Measurements from ENCODE around the gene TTLL7. TPM values are rescaled to one million over a fixed set of nuclear protein-coding genes. Genes with fewer than 3 reads are reported as not detected.

Gene TTLL7
- total and polyA plus RNA-seq, 2 experiments from 2014 or later, result 4.1 to 6.7 TPM

GRCh38 chr1:83976920-83977319, 22.0 kb downstream of the TTLL7 start:
- Histone ChIP-seq H3K27ac (ENCODE audit: low read depth) (no peak overlapping the region), H2AFZ (no peak overlapping the region), H4K20me1 (replicated peaks; ENCODE audit: insufficient read depth) (no peaks in the 10 kb centered on the region), H3K4me2 (no peak overlapping the region), H3K4me1 (ENCODE audit: insufficient read depth) (no peaks in the 10 kb centered on the region), H3K79me2 (replicated peaks; ENCODE audit: insufficient read depth) (no peaks in the 10 kb centered on the region), H3K27me3 (ENCODE audit: insufficient read depth) (no peaks in the 10 kb centered on the region), H3K36me3 (ENCODE audit: insufficient read depth) (no peaks in the 10 kb centered on the region), H3K9me2 (ENCODE audit: insufficient read depth) (no peaks in the 10 kb centered on the region), H3K4me3 (no peak overlapping the region), H3F3A (replicated peaks; ENCODE audit: low read depth) (no peaks in the 10 kb centered on the region)
- H3K27ac Mint-ChIP-seq, result no peak overlapping the region
- no peak for ATAC-seq
- no peaks in the 10 kb centered on the region for H3K4me1 Mint-ChIP-seq
- no peaks in the 10 kb centered on the region for H3K9me3 Mint-ChIP-seq
- no peaks in the 10 kb centered on the region for H3K36me3 Mint-ChIP-seq (ENCODE audit: low read depth)
- H3K4me3 Mint-ChIP-seq, result no peak overlapping the region
- H3K27me3 Mint-ChIP-seq (ENCODE audit: insufficient read depth, low read depth, poor library complexity), result no peaks in the 10 kb centered on the region
- no peak for DNase-seq (ENCODE audit: low spot score)
- no peak for TF ChIP-seq NANOG (IDR thresholded peaks at IDR 0.05; ENCODE audit: borderline replicate concordance)
- no peak for TF ChIP-seq EZH2phosphoT487 (IDR thresholded peaks at IDR 0.05; ENCODE audit: unreplicated experiment)
- no peak for TF ChIP-seq JUNB (IDR thresholded peaks at IDR 0.05; ENCODE audit: unreplicated experiment)
- no peak for TF ChIP-seq ZNF331 (CRISPR knock-in tag; IDR thresholded peaks at IDR 0.05; ENCODE audit: low read depth)

- TF ChIP-seq EZH2 (IDR thresholded peaks at IDR 0.05; ENCODE audit: low read depth, unreplicated experiment) (no peak), ZNF462 (CRISPR knock-in tag; IDR thresholded peaks at IDR 0.05) (peak; percentile 79)
- DNase-seq (ENCODE audit: low spot score) (peak; percentile 40), ATAC-seq (peak; percentile 85)
- H3K9me3 Mint-ChIP-seq, result no peaks in the 10 kb centered on the region
- peak overlapping the region; percentile 79; the same call in 1 of the 2 replicates for H3K27ac Mint-ChIP-seq
- H3K36me3 ChIP-seq (ENCODE audit: insufficient read depth), result no peaks in the 10 kb centered on the region
- H3K4me3 ChIP-seq, result no peak overlapping the region
- H3K79me2 ChIP-seq (replicated peaks; ENCODE audit: insufficient read depth), result no peaks in the 10 kb centered on the region
- H4K20me1 ChIP-seq (replicated peaks; ENCODE audit: insufficient read depth), result no peaks in the 10 kb centered on the region
- H2AFZ ChIP-seq, result no peak overlapping the region
- H3K4me1 ChIP-seq (ENCODE audit: insufficient read depth), result peaks cover 8% of the 10 kb centered on the region; the same call in 1 of the 2 replicates
- H3F3A ChIP-seq (replicated peaks; ENCODE audit: low read depth), result no peaks in the 10 kb centered on the region
- H3K9me2 ChIP-seq (ENCODE audit: insufficient read depth), result no peaks in the 10 kb centered on the region
- no peak overlapping the region; the same call in 2 of the 3 replicates for H3K4me3 Mint-ChIP-seq
- H3K4me2 ChIP-seq, result no peak overlapping the region
- H3K27me3 Mint-ChIP-seq (ENCODE audit: insufficient read depth, low read depth, poor library complexity), result no peaks in the 10 kb centered on the region
- H3K27ac ChIP-seq (ENCODE audit: low read depth), result no peak overlapping the region
- no peaks in the 10 kb centered on the region for H3K27me3 ChIP-seq (ENCODE audit: insufficient read depth)
- no peaks in the 10 kb centered on the region for H3K36me3 Mint-ChIP-seq (ENCODE audit: low read depth)
- peaks cover 16% of the 10 kb centered on the region for H3K4me1 Mint-ChIP-seq
Measured at GRCh38 chr1:83970802-83971201, 28.1 kb downstream of the TTLL7 start.

Data from GM23338 (cell line).